Tibial nerve (tissue), 3 donors: Measurements from ENCODE around the gene CNGA3.

ENCODE experiments used
- CTCF ChIP-seq, 5 experiments: fragments of 200-600 bp in 3 of 5; fragments of 450-650 bp in 2 of 5; sonication (generic) in 3 of 5; IDR thresholded peaks; one replicate each; pipeline ENCODE4 v1.5.1; 2016 to 2019; ENCODE audit warnings: antibody characterized with exemption in 5 of 5, mild to moderate bottlenecking in 3 of 5, moderate library complexity in 2 of 5
- POLR2A ChIP-seq, 2 donors: fragments of 450-650 bp; IDR thresholded peaks; one replicate each; pipeline ENCODE4 v1.6.1; 2017; ENCODE audit warnings: antibody characterized with exemption in 2 of 2, mild to moderate bottlenecking in 2 of 2, moderate library complexity in 2 of 2

- TF ChIP-seq POLR2A (IDR thresholded peaks at IDR 0.05): no peak
- TF ChIP-seq CTCF (IDR thresholded peaks at IDR 0.05): no peak
Measured at GRCh38 chr2:98377544-98377943, 31.3 kb downstream of the CNGA3 start.
